HCT116 (cell line): ENCODE data around the gene ZNF497. TPM values are rescaled to one million over a fixed set of nuclear protein-coding genes. Genes with fewer than 3 reads are reported as not detected.

Source experiments
- ATAC-seq: fragments of 200-7000 bp; cut with Tn5 transposase; 2 replicates; pipeline ENCODE4 v1.9.1; 2020; ENCODE audit warnings: mild to moderate bottlenecking, moderate library complexity
- BruUV-seq: library from RNA; stranded (reverse); fragments of 400-500 nt; replicated peaks from 2 replicates; lab custom pipeline; 2021; lab: Mats Ljungman, UMichigan
- CTCF ChIA-PET: fragments of 300-600 bp; sonication (Branson Sonifier 250); formaldehyde crosslinking; loops from one replicate; lab custom pipeline; 2021; ENCODE audit warnings: antibody characterized with exemption; lab: Charles Lee
- POLR2A ChIA-PET: fragments of 300-600, 350-600 bp; sonication (Branson Sonifier 250); formaldehyde crosslinking; loops from one replicate; lab custom pipeline; 2021; ENCODE audit warnings: antibody characterized with exemption; lab: Charles Lee
- RAD21 ChIA-PET, 2 experiments: fragments of 300-600 bp; sonication (Branson Sonifier 250); formaldehyde crosslinking; loops; one replicate each; lab custom pipeline; 2023; ENCODE audit warnings: low total read pairs in 2 of 2; ENCODE audit not compliant: uncharacterized antibody in 2 of 2, unreplicated experiment in 2 of 2, low non-redundant PET in 1 of 2; lab: Charles Lee
- DNase-seq: peaks from one replicate; pipeline ENCODE4 v3.0.0-alpha.2; 2010; ENCODE audit warnings: low read depth, low spot score
- H2AFZ ChIP-seq: fragments of 200-600 bp; shearing (Covaris generic), sonication (generic); 2 replicates; pipeline ENCODE4 v1.6.1; 2017; ENCODE audit warnings: low read depth, mixed run types, mixed read lengths, antibody characterized with exemption, low read length; ENCODE audit not compliant: poor library complexity, severe bottlenecking
- H3K27ac ChIP-seq: 2 replicates; pipeline ENCODE4 v1.5.1; 2012; ENCODE audit warnings: low read depth, low read length
- H3K27me3 ChIP-seq: fragments of 200-600 bp; sonication (generic); 2 replicates; pipeline ENCODE4 v1.6.1; 2016; ENCODE audit warnings: mixed run types, low read length, mixed read lengths; ENCODE audit not compliant: insufficient read depth
- H3K36me3 ChIP-seq, 2 experiments: fragments of 200-500 bp in 1 of 2; fragments of 200-600 bp in 1 of 2; sonication (Bioruptor generic) in 1 of 2; sonication (generic) in 1 of 2; 2 replicates each; pipeline versions ENCODE4 v1.5.1 to v1.6.1; 2014 to 2016; ENCODE audit warnings: low read length in 2 of 2, inconsistent platforms in 1 of 2, mixed read lengths in 1 of 2, mixed run types in 1 of 2; ENCODE audit not compliant: insufficient read depth in 2 of 2, control insufficient read depth in 1 of 2
- H3K4me1 ChIP-seq, 2 experiments: fragments of 200-600 bp in 1 of 2; sonication (generic) in 1 of 2; 2 replicates each; pipeline versions ENCODE4 v1.5.1 to v1.6.1; 2012 to 2017; ENCODE audit warnings: low read length in 2 of 2, inconsistent platforms in 1 of 2, mild to moderate bottlenecking in 1 of 2, mixed read lengths in 1 of 2, mixed run types in 1 of 2, moderate library complexity in 1 of 2; ENCODE audit not compliant: insufficient read depth in 2 of 2, control insufficient read depth in 1 of 2
- H3K4me2 ChIP-seq: fragments of 200-600 bp; sonication (generic); 2 replicates; pipeline ENCODE4 v1.6.1; 2017; ENCODE audit warnings: mixed run types, low read length, mixed read lengths
- H3K4me3 ChIP-seq, 2 experiments: fragments of 200-600 bp in 1 of 2; sonication (generic) in 1 of 2; replicated peaks in 1 of 2; 2 replicates each; pipeline ENCODE4 v1.5.1; 2011 to 2016; ENCODE audit warnings: low read length in 2 of 2, control low read depth in 1 of 2, low read depth in 1 of 2, mild to moderate bottlenecking in 1 of 2, mixed read lengths in 1 of 2, mixed run types in 1 of 2
- H3K79me2 ChIP-seq: fragments of 200-600 bp; sonication (generic); 2 replicates; pipeline ENCODE4 v1.6.1; 2017; ENCODE audit warnings: mild to moderate bottlenecking, mixed run types, low read length, moderate library complexity, mixed read lengths; ENCODE audit not compliant: insufficient read depth
- H3K9ac ChIP-seq: fragments of 200-600 bp; sonication (generic); 2 replicates; pipeline ENCODE4 v1.6.1; 2016; ENCODE audit warnings: low read length, mixed read lengths
- H3K9me2 ChIP-seq: fragments of 200-600 bp; sonication (generic), shearing (Covaris generic); 2 replicates; pipeline ENCODE4 v1.6.1; 2017; ENCODE audit warnings: mixed run types, mild to moderate bottlenecking, moderate library complexity; ENCODE audit not compliant: insufficient read depth
- H3K9me3 ChIP-seq, 2 experiments: fragments of 200-500 bp in 1 of 2; fragments of 200-600 bp in 1 of 2; sonication (Bioruptor generic) in 1 of 2; sonication (generic) in 1 of 2; 2 replicates each; pipeline ENCODE4 v1.6.1; 2014 to 2017; ENCODE audit warnings: low read length in 2 of 2, mixed read lengths in 2 of 2, inconsistent platforms in 1 of 2, low read depth in 1 of 2, mild to moderate bottlenecking in 1 of 2, mixed run types in 1 of 2, moderate library complexity in 1 of 2; ENCODE audit not compliant: control insufficient read depth in 1 of 2, insufficient read depth in 1 of 2
- H4K20me1 ChIP-seq: fragments of 200-600 bp; sonication (generic), shearing (Covaris generic); 2 replicates; pipeline ENCODE4 v1.6.1; 2017; ENCODE audit warnings: mixed run types, mild to moderate bottlenecking, moderate library complexity; ENCODE audit not compliant: insufficient read depth
- CBX3 ChIP-seq: IDR thresholded peaks from 2 replicates; pipeline ENCODE4 v1.6.1; 2012; ENCODE audit warnings: low read depth
- CEBPB ChIP-seq: IDR thresholded peaks from 2 replicates; pipeline ENCODE4 v1.6.1; 2012; ENCODE audit warnings: low read depth
- EGR1 ChIP-seq: IDR thresholded peaks from 2 replicates; pipeline ENCODE4 v1.6.1; 2012; ENCODE audit warnings: low read depth
- EZH2 ChIP-seq: fragments of 200-600 bp; sonication (generic); IDR thresholded peaks from 2 replicates; pipeline ENCODE4 v1.6.1; 2017; ENCODE audit warnings: antibody characterized with exemption, mixed run types
- EZH2phosphoT487 ChIP-seq: fragments of 200-600 bp; IDR thresholded peaks from 2 replicates; pipeline ENCODE4 v1.6.1; 2018; ENCODE audit warnings: antibody characterized with exemption, borderline replicate concordance
- FOSL1 ChIP-seq: IDR thresholded peaks from 2 replicates; pipeline ENCODE4 v1.6.1; 2012; ENCODE audit warnings: low read depth
- JUND ChIP-seq: IDR thresholded peaks from 2 replicates; pipeline ENCODE4 v1.6.1; 2012
- MAX ChIP-seq: IDR thresholded peaks from 2 replicates; pipeline ENCODE4 v1.6.1; 2012
- POLR2A ChIP-seq: IDR thresholded peaks from 2 replicates; pipeline ENCODE4 v1.7.0; 2011; ENCODE audit warnings: borderline replicate concordance; ENCODE audit not compliant: insufficient read depth, insufficient read length; ENCODE audit errors: extremely low read depth
- POLR2AphosphoS5 ChIP-seq: IDR thresholded peaks from 2 replicates; pipeline ENCODE4 v1.6.1; 2011; ENCODE audit warnings: mild to moderate bottlenecking, low read depth, low read length, moderate library complexity
- REST ChIP-seq: IDR thresholded peaks from 2 replicates; pipeline ENCODE4 v1.6.1; 2012; ENCODE audit warnings: low read depth
- SIN3A ChIP-seq: IDR thresholded peaks from 2 replicates; pipeline ENCODE4 v1.6.1; 2012; ENCODE audit warnings: low read depth
- SP1 ChIP-seq: IDR thresholded peaks from 2 replicates; pipeline ENCODE4 v1.6.1; 2012; ENCODE audit warnings: low read depth
- SRF ChIP-seq: IDR thresholded peaks from 2 replicates; pipeline ENCODE4 v1.6.1; 2012; ENCODE audit warnings: low read depth
- TCF7L2 ChIP-seq: IDR thresholded peaks from 2 replicates; pipeline ENCODE4 v1.7.0; 2011; ENCODE audit warnings: borderline replicate concordance, inconsistent platforms; ENCODE audit not compliant: insufficient read depth, insufficient read length; ENCODE audit errors: extremely low read depth
- intact Hi-C: fragments of 100-400 bp; cut with micrococcal nuclease; formaldehyde crosslinking; loops from 2 replicates; pipeline ENCODE4 v1.10.0; 2022
- total RNA-seq: library from RNA; stranded (reverse); gene quantifications from one replicate; pipeline ENCODE4 v1.2.1, GENCODE V29; 2021; ENCODE audit not compliant: unreplicated experiment
- TF ChIP-seq, protein P1 (sequence below): IDR thresholded peaks from 2 replicates; pipeline ENCODE4 v1.6.1; 2011; ENCODE audit warnings: mild to moderate bottlenecking, low read length, moderate library complexity; ENCODE audit not compliant: insufficient replicate concordance; ENCODE audit errors: extremely low read depth
- TF ChIP-seq, protein P2 (sequence below), 3 experiments: fragments of 200-600 bp in 1 of 3; sonication (generic) in 1 of 3; IDR thresholded peaks in 2 of 3; conservative IDR thresholded peaks in 1 of 3; 2 replicates each; pipeline ENCODE4 v1.5.1; 2012 to 2017; ENCODE audit warnings: low read depth in 2 of 3, low read length in 2 of 3, antibody characterized with exemption in 1 of 3, borderline replicate concordance in 1 of 3, control low read depth in 1 of 3, mild to moderate bottlenecking in 1 of 3, mixed read lengths in 1 of 3, mixed run types in 1 of 3, moderate library complexity in 1 of 3; ENCODE audit not compliant: insufficient read depth in 1 of 3

Gene ZNF497
- total RNA-seq, 1 experiment from 2014 or later, result 5.1 TPM

- Histone ChIP-seq H3K9me3 (no peaks in the 10 kb centered on the region), H3K36me3 (peaks cover 33 to 64% of the 10 kb centered on the region in 2 experiments; a peak in 3 of 4 replicates), H3K4me1 (peaks cover 24 to 65% of the 10 kb centered on the region in 2 experiments), H3K27ac (peak overlapping the region; percentile 23; the same call in 1 of the 2 replicates), H3K9ac (0 out of 2 replicates have a peak overlapping the region, but pooled peaks have one; percentile 5), H3K4me3 (no peak overlapping the region), H2AFZ (no peak overlapping the region), H3K4me2 (0 out of 2 replicates have a peak overlapping the region, but pooled peaks have one; percentile 48), H3K27me3 (no peaks in the 10 kb centered on the region), H3K79me2 (peaks cover 54% of the 10 kb centered on the region), H3K9me2 (no peaks in the 10 kb centered on the region), H4K20me1 (peaks cover 41% of the 10 kb centered on the region; the same call in 1 of the 2 replicates)
- ChIA-PET POLR2A (no interaction called here), RAD21 (no interaction called here), CTCF (no interaction called here)
- BruUV-seq, result no TSS peak
- TF ChIP-seq, protein P1, sequence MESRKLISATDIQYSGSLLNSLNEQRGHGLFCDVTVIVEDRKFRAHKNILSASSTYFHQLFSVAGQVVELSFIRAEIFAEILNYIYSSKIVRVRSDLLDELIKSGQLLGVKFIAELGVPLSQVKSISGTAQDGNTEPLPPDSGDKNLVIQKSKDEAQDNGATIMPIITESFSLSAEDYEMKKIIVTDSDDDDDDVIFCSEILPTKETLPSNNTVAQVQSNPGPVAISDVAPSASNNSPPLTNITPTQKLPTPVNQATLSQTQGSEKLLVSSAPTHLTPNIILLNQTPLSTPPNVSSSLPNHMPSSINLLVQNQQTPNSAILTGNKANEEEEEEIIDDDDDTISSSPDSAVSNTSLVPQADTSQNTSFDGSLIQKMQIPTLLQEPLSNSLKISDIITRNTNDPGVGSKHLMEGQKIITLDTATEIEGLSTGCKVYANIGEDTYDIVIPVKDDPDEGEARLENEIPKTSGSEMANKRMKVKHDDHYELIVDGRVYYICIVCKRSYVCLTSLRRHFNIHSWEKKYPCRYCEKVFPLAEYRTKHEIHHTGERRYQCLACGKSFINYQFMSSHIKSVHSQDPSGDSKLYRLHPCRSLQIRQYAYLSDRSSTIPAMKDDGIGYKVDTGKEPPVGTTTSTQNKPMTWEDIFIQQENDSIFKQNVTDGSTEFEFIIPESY, result no peak
- no peak for TF ChIP-seq SP1
- no peak for TF ChIP-seq REST
- no peak for TF ChIP-seq FOSL1
- no peak for TF ChIP-seq MAX
- TF ChIP-seq CEBPB, result no peak
- TF ChIP-seq POLR2A, result no peak
- no peak for TF ChIP-seq JUND
- no peak for TF ChIP-seq EZH2
- no peak for TF ChIP-seq TCF7L2
- no peak for TF ChIP-seq EZH2phosphoT487
- TF ChIP-seq POLR2AphosphoS5, result no peak
- TF ChIP-seq CBX3, result no peak
- no peak for TF ChIP-seq SRF
- TF ChIP-seq EGR1, result no peak
- TF ChIP-seq SIN3A, result no peak
- TF ChIP-seq, protein P2, sequence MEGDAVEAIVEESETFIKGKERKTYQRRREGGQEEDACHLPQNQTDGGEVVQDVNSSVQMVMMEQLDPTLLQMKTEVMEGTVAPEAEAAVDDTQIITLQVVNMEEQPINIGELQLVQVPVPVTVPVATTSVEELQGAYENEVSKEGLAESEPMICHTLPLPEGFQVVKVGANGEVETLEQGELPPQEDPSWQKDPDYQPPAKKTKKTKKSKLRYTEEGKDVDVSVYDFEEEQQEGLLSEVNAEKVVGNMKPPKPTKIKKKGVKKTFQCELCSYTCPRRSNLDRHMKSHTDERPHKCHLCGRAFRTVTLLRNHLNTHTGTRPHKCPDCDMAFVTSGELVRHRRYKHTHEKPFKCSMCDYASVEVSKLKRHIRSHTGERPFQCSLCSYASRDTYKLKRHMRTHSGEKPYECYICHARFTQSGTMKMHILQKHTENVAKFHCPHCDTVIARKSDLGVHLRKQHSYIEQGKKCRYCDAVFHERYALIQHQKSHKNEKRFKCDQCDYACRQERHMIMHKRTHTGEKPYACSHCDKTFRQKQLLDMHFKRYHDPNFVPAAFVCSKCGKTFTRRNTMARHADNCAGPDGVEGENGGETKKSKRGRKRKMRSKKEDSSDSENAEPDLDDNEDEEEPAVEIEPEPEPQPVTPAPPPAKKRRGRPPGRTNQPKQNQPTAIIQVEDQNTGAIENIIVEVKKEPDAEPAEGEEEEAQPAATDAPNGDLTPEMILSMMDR (IDR thresholded peaks at IDR 0.05 in 2 of 3, conservative IDR thresholded peaks at IDR 0.05 in 1 of 3; ENCODE audit: borderline replicate concordance in 1 of 3, insufficient read depth in 1 of 3, low read depth in 2 of 3, low read length in 2 of 3), result no peak
- intact Hi-C loops, result no loop called here
- ATAC-seq (no peak), DNase-seq (no peak)
Measured at GRCh38 chr19:58392945-58393724, 30.6 kb upstream of the ZNF497 start.
